ENCODE data around the gene FOXC1. TPM values are rescaled to one million over a fixed set of nuclear protein-coding genes. Genes with fewer than 3 reads are reported as not detected.

Gene FOXC1
- total RNA-seq, 1 experiment from 2014 or later: 6.7 TPM

GRCh38 chr6:1657771-1658165 is 48.1 kb downstream of the FOXC1 start:
- H3K4me3 ChIP-seq (ENCODE audit: low read depth in 2 of 2, low read length in 2 of 2): no peak overlapping the region
- H3K36me3 ChIP-seq (ENCODE audit: control insufficient read depth, insufficient read depth, low read length): no peaks in the 10 kb centered on the region
- intact Hi-C loops (cut with micrococcal nuclease; ENCODE audit: unreplicated experiment): no loop called here
- no peaks in the 10 kb centered on the region; the same call in 1 of the 2 replicates for H3K4me1 ChIP-seq (ENCODE audit: control insufficient read depth, insufficient read depth, low read length)
- TF ChIP-seq CTCF (IDR thresholded peaks at IDR 0.05) (no peak), SIN3A (IDR thresholded peaks at IDR 0.05; ENCODE audit: borderline replicate concordance, insufficient read depth, low read depth, low read length) (no peak), TCF7L2 (IDR thresholded peaks at IDR 0.05; ENCODE audit: low read depth, low read length) (no peak), POLR2AphosphoS5 (IDR thresholded peaks at IDR 0.05; ENCODE audit: low read depth, low read length) (no peak)
- TF ChIP-seq, protein P1, sequence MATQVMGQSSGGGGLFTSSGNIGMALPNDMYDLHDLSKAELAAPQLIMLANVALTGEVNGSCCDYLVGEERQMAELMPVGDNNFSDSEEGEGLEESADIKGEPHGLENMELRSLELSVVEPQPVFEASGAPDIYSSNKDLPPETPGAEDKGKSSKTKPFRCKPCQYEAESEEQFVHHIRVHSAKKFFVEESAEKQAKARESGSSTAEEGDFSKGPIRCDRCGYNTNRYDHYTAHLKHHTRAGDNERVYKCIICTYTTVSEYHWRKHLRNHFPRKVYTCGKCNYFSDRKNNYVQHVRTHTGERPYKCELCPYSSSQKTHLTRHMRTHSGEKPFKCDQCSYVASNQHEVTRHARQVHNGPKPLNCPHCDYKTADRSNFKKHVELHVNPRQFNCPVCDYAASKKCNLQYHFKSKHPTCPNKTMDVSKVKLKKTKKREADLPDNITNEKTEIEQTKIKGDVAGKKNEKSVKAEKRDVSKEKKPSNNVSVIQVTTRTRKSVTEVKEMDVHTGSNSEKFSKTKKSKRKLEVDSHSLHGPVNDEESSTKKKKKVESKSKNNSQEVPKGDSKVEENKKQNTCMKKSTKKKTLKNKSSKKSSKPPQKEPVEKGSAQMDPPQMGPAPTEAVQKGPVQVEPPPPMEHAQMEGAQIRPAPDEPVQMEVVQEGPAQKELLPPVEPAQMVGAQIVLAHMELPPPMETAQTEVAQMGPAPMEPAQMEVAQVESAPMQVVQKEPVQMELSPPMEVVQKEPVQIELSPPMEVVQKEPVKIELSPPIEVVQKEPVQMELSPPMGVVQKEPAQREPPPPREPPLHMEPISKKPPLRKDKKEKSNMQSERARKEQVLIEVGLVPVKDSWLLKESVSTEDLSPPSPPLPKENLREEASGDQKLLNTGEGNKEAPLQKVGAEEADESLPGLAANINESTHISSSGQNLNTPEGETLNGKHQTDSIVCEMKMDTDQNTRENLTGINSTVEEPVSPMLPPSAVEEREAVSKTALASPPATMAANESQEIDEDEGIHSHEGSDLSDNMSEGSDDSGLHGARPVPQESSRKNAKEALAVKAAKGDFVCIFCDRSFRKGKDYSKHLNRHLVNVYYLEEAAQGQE (IDR thresholded peaks at IDR 0.05; ENCODE audit: insufficient read depth in 1 of 2, low read depth in 2 of 2, low read length in 1 of 2): no peak
- BruUV-seq (replicated peaks): no TSS peak
- ATAC-seq (no peak), DNase-seq (ENCODE audit: low read depth, low spot score) (no peak)
- no peak overlapping the region for H3K27ac ChIP-seq (ENCODE audit: low read length)
- no peaks in the 10 kb centered on the region for H3K9me3 ChIP-seq (ENCODE audit: control insufficient read depth, insufficient read depth, low read depth, low read length)
- H3K27me3 ChIP-seq (ENCODE audit: control insufficient read depth, insufficient read depth, low read length): no peaks in the 10 kb centered on the region
- in situ Hi-C loops (cut with HindIII; ENCODE audit: low pct_unique_long_range_greater_than_20kb, low sequenced_read_pairs): no loop called here
- ChIA-PET POLR2A (no interaction called here), CTCF (no interaction called here)

GRCh38 chr6:1658212-1659005 is 48.7 kb downstream of the FOXC1 start:
- intact Hi-C loops (cut with micrococcal nuclease; ENCODE audit: unreplicated experiment) (no loop called here), in situ Hi-C loops (cut with HindIII; ENCODE audit: low pct_unique_long_range_greater_than_20kb, low sequenced_read_pairs) (no loop called here)
- ChIA-PET POLR2A (no interaction called here), CTCF (no interaction called here)
- no peaks in the 10 kb centered on the region for H3K27me3 ChIP-seq (ENCODE audit: control insufficient read depth, insufficient read depth, low read length)
- BruUV-seq (replicated peaks): no TSS peak
- no peaks in the 10 kb centered on the region; the same call in 1 of the 2 replicates for H3K4me1 ChIP-seq (ENCODE audit: control insufficient read depth, insufficient read depth, low read length)
- no peaks in the 10 kb centered on the region for H3K9me3 ChIP-seq (ENCODE audit: control insufficient read depth, insufficient read depth, low read depth, low read length)
- no peak overlapping the region for H3K4me3 ChIP-seq (ENCODE audit: low read depth in 2 of 2, low read length in 2 of 2)
- no peak overlapping the region for H3K27ac ChIP-seq (ENCODE audit: low read length)
- TF ChIP-seq SIN3A (IDR thresholded peaks at IDR 0.05; ENCODE audit: borderline replicate concordance, insufficient read depth, low read depth, low read length): no peak
- TF ChIP-seq POLR2AphosphoS5 (IDR thresholded peaks at IDR 0.05; ENCODE audit: low read depth, low read length): no peak
- TF ChIP-seq TCF7L2 (IDR thresholded peaks at IDR 0.05; ENCODE audit: low read depth, low read length): no peak
- TF ChIP-seq CTCF (IDR thresholded peaks at IDR 0.05): no peak
- TF ChIP-seq, protein P1 (IDR thresholded peaks at IDR 0.05; ENCODE audit: insufficient read depth in 1 of 2, low read depth in 2 of 2, low read length in 1 of 2): no peak
- H3K36me3 ChIP-seq (ENCODE audit: control insufficient read depth, insufficient read depth, low read length): no peaks in the 10 kb centered on the region
- ATAC-seq: no peak
- DNase-seq (ENCODE audit: low read depth, low spot score): no peak

Data from Panc1 (cell line).